Thoracic aorta (tissue), 2 donors: ENCODE measurements around the gene COQ10A. TPM values are rescaled to one million over a fixed set of nuclear protein-coding genes. Genes with fewer than 3 reads are reported as not detected.
"Not testable (repeated sequence)": the region's sequence is repeated elsewhere in the genome, so short reads cannot be mapped to it uniquely, and the experiment has no call there.

Experiments
- ATAC-seq: fragments of 150-250 bp; one replicate; pipeline ENCODE4 v1.8.0; 2017; ENCODE audit warnings: low read depth; ENCODE audit not compliant: insufficient number of reproducible peaks, low FRiP score
- DNase-seq: peaks from one replicate; pipeline ENCODE4 v3.0.0-alpha.2; 2020; ENCODE audit warnings: low spot score
- H3K27ac ChIP-seq, 2 donors: fragments of 200-600 bp; sonication (generic); 1 replicate in 1 of 2; 2 replicates in 1 of 2; pipeline ENCODE4 v1.5.1; 2016; ENCODE audit warnings: mild to moderate bottlenecking in 2 of 2, moderate library complexity in 2 of 2
- H3K27me3 ChIP-seq: fragments of 200-600 bp; sonication (generic); replicated peaks from 2 replicates; pipeline ENCODE4 v1.6.0; 2016; ENCODE audit warnings: mild to moderate bottlenecking; ENCODE audit not compliant: insufficient read depth
- H3K36me3 ChIP-seq: fragments of 200-600 bp; sonication (generic); one replicate; pipeline ENCODE4 v1.5.1; 2016
- H3K4me1 ChIP-seq, 2 donors: fragments of 200-600 bp; sonication (generic); 1 replicate in 1 of 2; 2 replicates in 1 of 2; pipeline versions ENCODE4 v1.5.1 to v1.6.0; 2016; ENCODE audit warnings: low read depth in 2 of 2, mild to moderate bottlenecking in 1 of 2; ENCODE audit not compliant: control insufficient read depth in 1 of 2
- H3K4me3 ChIP-seq: fragments of 200-600 bp; sonication (generic); 2 replicates; pipeline ENCODE4 v1.5.1; 2016; ENCODE audit warnings: mild to moderate bottlenecking
- H3K9me3 ChIP-seq: fragments of 200-600 bp; sonication (generic); 2 replicates; pipeline ENCODE4 v1.5.1; 2016
- total RNA-seq, 2 donors: library from RNA; depleted of rRNA; stranded (reverse); fragments of >200 nt; gene quantifications; one replicate each; pipeline versions ENCODE4 v1.1.0 to v1.2.3, GENCODE V29; 2016
- TF ChIP-seq, protein P1 (sequence below): fragments of 200-600 bp; sonication (generic); IDR thresholded peaks from one replicate; pipeline ENCODE4 v1.5.1; 2019; ENCODE audit warnings: antibody characterized with exemption

COQ10A gene
- total RNA-seq, 2 donors from 2014 or later = 14.6 to 26.3 TPM

DNA sequence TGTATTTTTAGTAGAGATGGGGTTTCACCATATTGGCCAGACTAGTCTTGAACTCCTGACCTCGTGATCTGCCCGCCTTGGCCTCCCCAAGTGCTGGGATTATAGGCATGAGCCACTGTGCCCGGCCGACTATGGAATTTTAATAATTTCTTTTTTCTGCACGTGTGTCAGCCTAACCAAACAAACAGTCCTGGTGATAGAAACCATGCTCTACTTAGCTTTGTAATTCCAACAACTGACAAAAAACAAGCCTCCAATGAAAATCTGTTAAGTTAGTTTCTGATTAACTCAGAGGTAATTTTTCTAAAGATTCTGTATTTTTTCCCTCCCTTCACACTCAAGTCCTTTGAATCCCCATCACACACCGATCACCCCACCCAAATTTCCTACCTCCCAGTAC, 15.3 kb downstream of the COQ10A start:
- Histone ChIP-seq H3K4me3 (no peak overlapping the region), H3K36me3 (peaks cover 52% of the 10 kb centered on the region), H3K4me1 (no peaks in the 10 kb centered on the region), H3K27me3 (no peaks in the 10 kb centered on the region), H3K9me3 (no peaks in the 10 kb centered on the region), H3K27ac (no peak overlapping the region)
- DNase-seq (no peak), ATAC-seq (no peak)
- TF ChIP-seq, protein P1, sequence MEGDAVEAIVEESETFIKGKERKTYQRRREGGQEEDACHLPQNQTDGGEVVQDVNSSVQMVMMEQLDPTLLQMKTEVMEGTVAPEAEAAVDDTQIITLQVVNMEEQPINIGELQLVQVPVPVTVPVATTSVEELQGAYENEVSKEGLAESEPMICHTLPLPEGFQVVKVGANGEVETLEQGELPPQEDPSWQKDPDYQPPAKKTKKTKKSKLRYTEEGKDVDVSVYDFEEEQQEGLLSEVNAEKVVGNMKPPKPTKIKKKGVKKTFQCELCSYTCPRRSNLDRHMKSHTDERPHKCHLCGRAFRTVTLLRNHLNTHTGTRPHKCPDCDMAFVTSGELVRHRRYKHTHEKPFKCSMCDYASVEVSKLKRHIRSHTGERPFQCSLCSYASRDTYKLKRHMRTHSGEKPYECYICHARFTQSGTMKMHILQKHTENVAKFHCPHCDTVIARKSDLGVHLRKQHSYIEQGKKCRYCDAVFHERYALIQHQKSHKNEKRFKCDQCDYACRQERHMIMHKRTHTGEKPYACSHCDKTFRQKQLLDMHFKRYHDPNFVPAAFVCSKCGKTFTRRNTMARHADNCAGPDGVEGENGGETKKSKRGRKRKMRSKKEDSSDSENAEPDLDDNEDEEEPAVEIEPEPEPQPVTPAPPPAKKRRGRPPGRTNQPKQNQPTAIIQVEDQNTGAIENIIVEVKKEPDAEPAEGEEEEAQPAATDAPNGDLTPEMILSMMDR = no peak

- DNase-seq (no peak), ATAC-seq (no peak)
- Histone ChIP-seq H3K4me3 (no peak overlapping the region), H3K4me1 (no peaks in the 10 kb centered on the region), H3K36me3 (peaks cover 52% of the 10 kb centered on the region), H3K27me3 (no peaks in the 10 kb centered on the region), H3K27ac (no peak overlapping the region), H3K9me3 (no peaks in the 10 kb centered on the region)
- TF ChIP-seq, protein P1 = no peak
Observed at GRCh38 chr12:56282579-56282978, 15.8 kb downstream of the COQ10A start.

DNA sequence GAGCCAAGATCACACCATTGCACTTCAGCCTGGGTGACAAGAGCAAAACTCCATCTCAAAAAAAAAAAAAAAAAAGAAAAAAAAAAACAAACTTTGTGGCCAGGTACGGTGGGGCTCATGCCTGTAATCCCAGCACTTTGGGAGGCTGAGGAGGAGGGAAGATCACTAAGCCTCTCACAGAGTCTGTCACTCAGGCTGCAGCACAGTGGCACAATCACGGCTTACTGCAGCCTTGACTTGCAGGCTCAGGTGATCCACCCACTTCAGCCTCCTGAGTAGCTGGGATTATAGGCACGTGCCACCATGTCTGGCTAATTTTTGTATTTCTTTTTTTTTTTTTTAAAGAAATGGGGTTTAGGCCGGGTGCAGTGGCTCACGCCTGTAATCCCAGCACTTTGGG, 17.5 kb downstream of the COQ10A start:
- H3K36me3 ChIP-seq = peaks cover 41% of the 10 kb centered on the region
- H3K4me3 ChIP-seq, H3K4me1 ChIP-seq, DNase-seq, H3K27ac ChIP-seq, H3K9me3 ChIP-seq, ATAC-seq, H3K27me3 ChIP-seq: not testable (repeated sequence)

- Histone ChIP-seq H3K4me3 (no peak overlapping the region), H3K27ac (no peak overlapping the region), H3K9me3 (no peaks in the 10 kb centered on the region), H3K36me3 (peaks cover 36% of the 10 kb centered on the region), H3K4me1 (no peaks in the 10 kb centered on the region), H3K27me3 (no peaks in the 10 kb centered on the region)
- ATAC-seq (no peak), DNase-seq (no peak)
- TF ChIP-seq, protein P1 = no peak
Observed at GRCh38 chr12:56286044-56286830, 19.5 kb downstream of the COQ10A start.

DNA sequence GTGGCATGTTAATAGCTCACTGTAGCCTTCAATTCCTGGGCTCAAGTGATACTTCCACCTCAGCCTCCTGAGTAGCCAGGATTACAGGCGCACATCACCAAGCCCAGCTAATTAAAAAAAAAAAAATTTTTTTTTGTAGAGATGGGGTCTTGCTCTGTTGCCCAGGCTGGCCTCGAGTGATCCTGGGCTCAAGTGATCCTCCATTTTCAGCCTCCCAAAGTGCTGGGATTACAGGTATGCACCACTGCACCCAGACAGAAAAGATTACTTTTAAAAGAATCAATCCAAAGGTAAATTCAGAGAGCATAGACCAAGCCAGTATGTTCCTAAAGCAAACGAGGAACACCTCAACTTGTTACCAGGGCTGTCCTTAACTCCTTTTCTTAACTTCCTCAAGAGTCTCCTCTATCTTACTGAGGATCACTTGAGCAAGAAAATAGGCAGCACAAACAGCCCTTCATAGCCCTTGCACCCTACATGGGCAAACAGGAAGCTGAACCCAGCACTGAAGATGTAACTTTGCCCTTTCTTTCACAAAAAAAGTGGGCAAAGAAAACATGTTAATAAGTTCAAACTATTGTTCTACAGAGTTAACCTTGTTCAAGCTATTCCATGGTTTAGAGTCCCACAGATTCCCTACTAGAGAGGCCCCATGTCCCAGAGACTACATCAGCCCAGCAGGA, 22.1 kb downstream of the COQ10A start:
- Histone ChIP-seq H3K4me3 (no peak overlapping the region), H3K9me3 (no peaks in the 10 kb centered on the region), H3K27me3 (no peaks in the 10 kb centered on the region), H3K27ac (no peak overlapping the region), H3K36me3 (peaks cover 10% of the 10 kb centered on the region), H3K4me1 (no peaks in the 10 kb centered on the region)
- ATAC-seq (no peak), DNase-seq (no peak)
- TF ChIP-seq, protein P1 = no peak
